GM21381 (cell line): ENCODE results near the gene PPM1G.

Source experiments
- ATAC-seq: cut with Tn5 transposase; IDR thresholded peaks from one replicate; pipeline ENCODE4 v1.9.1; 2021; ENCODE audit warnings: mild to moderate bottlenecking, moderate library complexity; ENCODE audit not compliant: unreplicated experiment

Gene PPM1G

GRCh38 chr2:27412419-27413152 lies 3.2 kb upstream of the PPM1G start:
- ATAC-seq: no peak

- peak; percentile 22 for ATAC-seq
These were observed 630 bp downstream of the PPM1G start for GRCh38 chr2:27408601-27409320.

GRCh38 chr2:27407798-27408491 lies 1.4 kb downstream of the PPM1G start:
- ATAC-seq: no peak

GRCh38 chr2:27400348-27401135 lies 8.8 kb downstream of the PPM1G start:
- ATAC-seq: no peak

GRCh38 chr2:27398962-27399361 lies 10.4 kb downstream of the PPM1G start:
- ATAC-seq: no peak

GRCh38 chr2:27393225-27393624 lies 16.2 kb downstream of the PPM1G start:
- ATAC-seq: no peak

GRCh38 chr2:27390822-27391679 lies 18.3 kb downstream of the PPM1G start:
- no peak for ATAC-seq

GRCh38 chr2:27381577-27382181 lies 27.7 kb downstream of the PPM1G start:
- no peak for ATAC-seq

- ATAC-seq: peak; percentile 79
These were observed 28.5 kb downstream of the PPM1G start, which contains the start of gene ZNF513 for GRCh38 chr2:27380626-27381545. TSS of gene ZNF513 (minus strand) at chr2:27380734. CDS start at chr2:27380526, 208 bp downstream.

GRCh38 chr2:27379836-27380625 lies 29.4 kb downstream of the PPM1G start:
- no peak for ATAC-seq

- ATAC-seq: no peak
These were observed 30.0 kb downstream of the PPM1G start for GRCh38 chr2:27379383-27379835.

GRCh38 chr2:27378809-27379290 lies 30.5 kb downstream of the PPM1G start:
- ATAC-seq: no peak

GRCh38 chr2:27378096-27378808 lies 31.1 kb downstream of the PPM1G start:
- ATAC-seq: no peak

GRCh38 chr2:27377618-27378095 lies 31.7 kb downstream of the PPM1G start:
- ATAC-seq: no peak

- ATAC-seq: no peak
These were observed 32.3 kb downstream of the PPM1G start for GRCh38 chr2:27376866-27377617.
